HL-60 (cell line): ENCODE results near the gene AGAP1.

ENCODE experiments used
- DNase-seq, 2 experiments: peaks; one replicate each; pipeline ENCODE4 v3.0.0-alpha.2; 2010 to 2020; ENCODE audit warnings: low read depth in 1 of 2, low spot score in 1 of 2
- H3K27ac ChIP-seq: fragments of 250-450 bp; sonication (Bioruptor Pico); replicated peaks from 2 replicates; pipeline ENCODE4 v1.5.1; 2020; ENCODE audit warnings: mild to moderate bottlenecking, moderate library complexity
- H3K27me3 ChIP-seq: fragments of 250-450 bp; sonication (Bioruptor Pico); 2 replicates; pipeline ENCODE4 v1.5.1; 2021; ENCODE audit warnings: mild to moderate bottlenecking, moderate library complexity; ENCODE audit not compliant: insufficient read depth, poor library complexity, severe bottlenecking
- H3K4me3 ChIP-seq: replicated peaks from 2 replicates; pipeline ENCODE4 v1.5.1; 2011; ENCODE audit warnings: mild to moderate bottlenecking, control low read depth, low read length; ENCODE audit not compliant: insufficient read depth
- GABPA ChIP-seq: IDR thresholded peaks from 2 replicates; pipeline ENCODE4 v1.6.1; 2012; ENCODE audit warnings: low read depth
- POLR2AphosphoS5 ChIP-seq: IDR thresholded peaks from 2 replicates; pipeline ENCODE4 v1.6.1; 2012; ENCODE audit warnings: low read depth
- SPI1 ChIP-seq: IDR thresholded peaks from 2 replicates; pipeline ENCODE4 v1.6.1; 2012; ENCODE audit warnings: low read depth, mild to moderate bottlenecking, borderline replicate concordance
- TF ChIP-seq, protein P1 (sequence below): IDR thresholded peaks from 2 replicates; pipeline ENCODE4 v1.6.1; 2012; ENCODE audit warnings: low read depth; ENCODE audit not compliant: insufficient replicate concordance
- TF ChIP-seq, protein P2 (sequence below): IDR thresholded peaks from one replicate; pipeline ENCODE4 v1.5.1; 2011; ENCODE audit warnings: low read length, control low read depth, inconsistent platforms; ENCODE audit not compliant: insufficient read depth

AGAP1 gene

DNA sequence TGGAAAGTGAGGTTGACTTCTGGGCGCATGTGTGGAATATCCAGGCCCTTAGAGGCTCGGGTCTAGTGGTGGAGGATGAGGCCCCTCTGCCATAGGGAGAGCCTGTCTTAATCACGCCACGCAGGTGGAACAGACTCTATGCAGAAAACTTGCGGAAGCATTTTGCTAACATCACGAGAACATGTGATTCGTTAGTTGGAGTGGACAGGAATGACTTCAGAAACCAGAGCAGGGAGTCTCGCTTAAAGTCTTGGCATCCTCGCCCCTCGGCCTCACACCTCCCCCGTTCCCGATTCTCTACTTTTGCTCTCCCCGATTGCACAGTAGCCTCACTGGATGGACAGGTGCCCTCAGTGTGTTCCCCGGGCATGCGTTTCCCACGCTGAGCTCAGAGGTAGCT, 340.9 kb downstream of the AGAP1 start:
- DNase-seq, result no peak
- TF ChIP-seq, protein P1, sequence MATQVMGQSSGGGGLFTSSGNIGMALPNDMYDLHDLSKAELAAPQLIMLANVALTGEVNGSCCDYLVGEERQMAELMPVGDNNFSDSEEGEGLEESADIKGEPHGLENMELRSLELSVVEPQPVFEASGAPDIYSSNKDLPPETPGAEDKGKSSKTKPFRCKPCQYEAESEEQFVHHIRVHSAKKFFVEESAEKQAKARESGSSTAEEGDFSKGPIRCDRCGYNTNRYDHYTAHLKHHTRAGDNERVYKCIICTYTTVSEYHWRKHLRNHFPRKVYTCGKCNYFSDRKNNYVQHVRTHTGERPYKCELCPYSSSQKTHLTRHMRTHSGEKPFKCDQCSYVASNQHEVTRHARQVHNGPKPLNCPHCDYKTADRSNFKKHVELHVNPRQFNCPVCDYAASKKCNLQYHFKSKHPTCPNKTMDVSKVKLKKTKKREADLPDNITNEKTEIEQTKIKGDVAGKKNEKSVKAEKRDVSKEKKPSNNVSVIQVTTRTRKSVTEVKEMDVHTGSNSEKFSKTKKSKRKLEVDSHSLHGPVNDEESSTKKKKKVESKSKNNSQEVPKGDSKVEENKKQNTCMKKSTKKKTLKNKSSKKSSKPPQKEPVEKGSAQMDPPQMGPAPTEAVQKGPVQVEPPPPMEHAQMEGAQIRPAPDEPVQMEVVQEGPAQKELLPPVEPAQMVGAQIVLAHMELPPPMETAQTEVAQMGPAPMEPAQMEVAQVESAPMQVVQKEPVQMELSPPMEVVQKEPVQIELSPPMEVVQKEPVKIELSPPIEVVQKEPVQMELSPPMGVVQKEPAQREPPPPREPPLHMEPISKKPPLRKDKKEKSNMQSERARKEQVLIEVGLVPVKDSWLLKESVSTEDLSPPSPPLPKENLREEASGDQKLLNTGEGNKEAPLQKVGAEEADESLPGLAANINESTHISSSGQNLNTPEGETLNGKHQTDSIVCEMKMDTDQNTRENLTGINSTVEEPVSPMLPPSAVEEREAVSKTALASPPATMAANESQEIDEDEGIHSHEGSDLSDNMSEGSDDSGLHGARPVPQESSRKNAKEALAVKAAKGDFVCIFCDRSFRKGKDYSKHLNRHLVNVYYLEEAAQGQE, result no peak
- TF ChIP-seq, protein P2, sequence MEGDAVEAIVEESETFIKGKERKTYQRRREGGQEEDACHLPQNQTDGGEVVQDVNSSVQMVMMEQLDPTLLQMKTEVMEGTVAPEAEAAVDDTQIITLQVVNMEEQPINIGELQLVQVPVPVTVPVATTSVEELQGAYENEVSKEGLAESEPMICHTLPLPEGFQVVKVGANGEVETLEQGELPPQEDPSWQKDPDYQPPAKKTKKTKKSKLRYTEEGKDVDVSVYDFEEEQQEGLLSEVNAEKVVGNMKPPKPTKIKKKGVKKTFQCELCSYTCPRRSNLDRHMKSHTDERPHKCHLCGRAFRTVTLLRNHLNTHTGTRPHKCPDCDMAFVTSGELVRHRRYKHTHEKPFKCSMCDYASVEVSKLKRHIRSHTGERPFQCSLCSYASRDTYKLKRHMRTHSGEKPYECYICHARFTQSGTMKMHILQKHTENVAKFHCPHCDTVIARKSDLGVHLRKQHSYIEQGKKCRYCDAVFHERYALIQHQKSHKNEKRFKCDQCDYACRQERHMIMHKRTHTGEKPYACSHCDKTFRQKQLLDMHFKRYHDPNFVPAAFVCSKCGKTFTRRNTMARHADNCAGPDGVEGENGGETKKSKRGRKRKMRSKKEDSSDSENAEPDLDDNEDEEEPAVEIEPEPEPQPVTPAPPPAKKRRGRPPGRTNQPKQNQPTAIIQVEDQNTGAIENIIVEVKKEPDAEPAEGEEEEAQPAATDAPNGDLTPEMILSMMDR, result no peak
- no peak for TF ChIP-seq GABPA
- no peak for TF ChIP-seq SPI1
- Histone ChIP-seq H3K27ac (no peak overlapping the region), H3K4me3 (no peak overlapping the region), H3K27me3 (no peaks in the 10 kb centered on the region)

DNA sequence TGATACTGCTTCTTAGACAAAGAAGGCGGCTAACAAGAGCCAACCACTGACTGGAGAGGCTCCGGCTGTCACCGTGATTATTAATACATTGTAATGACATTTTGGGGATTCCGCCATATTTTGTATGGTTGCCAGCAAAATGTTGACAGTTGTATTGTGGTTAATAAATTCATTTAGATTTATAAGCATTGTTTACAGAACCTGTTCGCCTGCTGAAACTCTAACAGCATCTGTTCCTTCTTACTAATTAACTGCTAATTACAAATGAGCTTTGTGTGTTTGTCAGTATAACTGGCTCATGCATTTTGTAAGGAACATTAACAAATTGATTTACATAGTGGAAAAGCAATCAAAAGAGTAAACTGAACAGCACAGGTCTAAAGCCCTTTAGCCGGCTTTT, 342.0 kb downstream of the AGAP1 start:
- DNase-seq, result no peak
- Histone ChIP-seq H3K27me3 (no peaks in the 10 kb centered on the region), H3K4me3 (no peak overlapping the region), H3K27ac (no peak overlapping the region)
- TF ChIP-seq GABPA, result no peak
- no peak for TF ChIP-seq POLR2AphosphoS5
- TF ChIP-seq, protein P2, result no peak
- TF ChIP-seq SPI1, result no peak
- TF ChIP-seq, protein P1, result no peak

DNA sequence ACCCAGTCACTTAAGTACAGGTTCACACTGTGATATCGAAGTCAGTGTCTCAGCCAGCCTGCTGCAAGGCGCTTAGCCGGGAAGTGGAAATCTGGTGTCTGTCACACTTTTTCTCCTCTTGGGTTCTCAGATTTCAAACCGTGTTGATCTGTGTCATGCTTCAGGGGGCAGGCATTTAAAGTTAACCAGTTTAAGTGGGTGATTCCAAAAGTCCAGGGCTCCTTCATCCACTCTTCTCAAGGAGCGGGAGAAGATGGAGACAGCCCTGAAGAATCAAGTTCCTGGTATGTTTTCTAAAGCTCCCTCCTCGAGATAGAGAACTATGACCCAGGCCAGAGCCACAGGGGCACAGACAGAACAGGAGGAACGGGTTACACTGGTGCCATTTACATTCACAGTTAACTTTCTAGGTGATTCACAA, 342.7 kb downstream of the AGAP1 start:
- DNase-seq, result no peak
- Histone ChIP-seq H3K4me3 (no peak overlapping the region), H3K27ac (no peak overlapping the region), H3K27me3 (no peaks in the 10 kb centered on the region)
- TF ChIP-seq, protein P2, result no peak
- TF ChIP-seq SPI1, result no peak
- no peak for TF ChIP-seq GABPA
- TF ChIP-seq, protein P1, result no peak
- no peak for TF ChIP-seq POLR2AphosphoS5
